Germinal center (tissue), 1 donor: ENCODE data around the gene ETS2.

Experiments used
- DNase-seq: peaks from one replicate; pipeline ENCODE4 v3.0.0; 2012; ENCODE audit warnings: mixed read lengths, low spot score

The ETS2 gene

DNA sequence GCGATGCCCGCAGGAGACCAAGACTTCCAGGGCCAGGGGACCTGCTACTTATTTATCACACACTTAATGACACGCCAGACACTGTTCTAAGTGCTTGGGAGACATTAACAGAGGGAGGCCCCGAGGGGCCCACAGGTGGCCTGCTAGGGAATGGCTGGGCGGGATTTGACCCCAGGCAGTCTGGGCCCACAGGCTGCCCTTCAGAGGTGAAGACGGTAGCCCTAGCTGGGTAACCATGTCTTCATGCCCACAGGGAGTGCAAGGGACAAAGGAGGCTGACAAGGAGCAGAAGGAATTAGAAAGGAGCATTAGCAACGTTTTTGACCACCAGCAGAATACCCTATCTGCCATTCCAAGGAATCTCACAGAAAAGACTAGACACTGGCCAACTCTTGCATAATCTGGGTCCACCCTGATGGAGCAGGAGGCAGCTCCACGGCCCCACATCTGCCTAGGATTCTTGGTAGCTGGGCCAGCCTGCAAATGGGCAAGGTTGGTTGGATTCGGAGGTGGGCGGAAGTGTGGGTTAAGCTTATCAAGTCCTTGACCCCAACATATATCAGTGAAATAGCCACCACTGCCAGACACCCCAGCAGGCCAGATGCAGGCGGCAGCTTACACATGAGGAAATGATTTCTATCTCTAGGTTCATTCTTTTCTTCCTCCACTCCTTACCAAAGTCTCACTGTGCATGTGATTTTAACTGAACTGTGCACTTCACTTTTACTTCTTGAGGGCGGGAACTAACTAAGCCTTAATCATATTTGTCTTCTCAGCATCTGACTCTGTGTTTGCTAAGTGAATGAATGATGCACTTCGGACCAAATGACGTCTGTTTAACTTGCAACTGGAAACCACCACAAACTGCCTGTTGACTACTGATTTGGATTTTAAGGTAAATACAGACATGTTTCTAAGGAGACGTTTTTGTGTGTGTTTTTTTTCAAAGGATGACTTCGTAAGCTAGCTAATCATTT lies 3.4 kb upstream of the ETS2 start:
- no peak for DNase-seq

DNA sequence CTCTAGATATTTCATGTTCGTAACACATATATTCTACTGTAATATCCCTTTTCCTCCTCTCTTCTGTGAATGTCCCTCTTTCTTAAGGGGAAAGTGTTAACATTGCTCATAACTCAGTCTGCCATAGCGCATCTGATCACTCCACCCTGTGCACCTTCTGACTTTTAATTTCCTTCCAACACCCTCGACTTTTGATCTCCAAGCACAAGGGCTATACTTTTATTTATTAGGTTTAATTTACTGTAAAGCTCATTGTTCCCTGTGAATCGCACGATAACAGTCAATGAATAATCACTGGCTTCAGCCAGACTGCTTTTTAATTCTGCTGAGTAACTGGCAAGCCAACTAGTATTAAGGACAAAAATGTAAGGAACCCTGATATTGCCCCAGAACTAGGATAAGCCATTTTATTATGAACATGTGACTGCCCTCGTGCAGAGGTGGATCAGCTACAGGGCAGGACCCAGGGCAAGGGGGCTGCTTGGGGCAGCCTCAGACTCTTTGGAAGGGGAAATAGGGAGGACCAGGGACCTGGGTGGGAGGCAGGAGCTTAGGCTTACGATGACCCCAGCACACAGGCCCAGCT lies 2.6 kb upstream of the ETS2 start:
- no peak for DNase-seq

DNA sequence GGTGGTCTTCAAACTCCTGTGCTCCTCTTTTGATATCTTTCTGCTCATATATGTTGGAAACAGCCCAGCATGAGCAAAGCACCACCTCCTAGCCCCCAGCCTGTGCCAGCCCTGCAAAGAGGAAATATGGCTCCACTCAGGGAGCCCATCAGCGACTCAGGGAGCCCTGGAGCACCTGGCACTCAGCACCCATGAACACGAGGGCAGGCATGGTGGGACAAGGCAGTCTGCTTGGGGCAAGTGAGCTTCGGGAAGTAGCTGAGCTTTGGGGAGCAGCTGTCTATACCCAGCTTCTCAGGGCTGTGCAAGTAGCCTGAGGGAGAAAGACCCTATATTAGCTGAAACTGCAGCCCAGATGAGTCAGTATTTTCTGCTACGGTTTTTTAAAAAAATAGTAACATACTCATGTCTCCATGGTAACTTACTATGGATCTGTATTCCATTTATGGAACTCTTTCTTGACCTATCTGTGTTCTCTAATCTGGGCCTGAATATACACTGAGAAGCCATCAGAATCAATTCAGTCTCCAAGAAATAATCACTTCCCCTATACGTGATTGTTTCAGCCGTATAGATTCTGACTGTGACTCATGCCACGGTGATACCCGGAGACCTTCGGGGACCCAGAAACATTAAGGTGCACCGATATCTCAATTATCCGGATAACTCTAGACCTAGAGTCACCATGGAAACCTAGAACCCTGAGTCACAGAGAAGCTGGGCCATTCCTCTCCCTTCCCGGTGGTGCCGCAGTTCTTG lies 1.5 kb upstream of the ETS2 start:
- no peak for DNase-seq

DNA sequence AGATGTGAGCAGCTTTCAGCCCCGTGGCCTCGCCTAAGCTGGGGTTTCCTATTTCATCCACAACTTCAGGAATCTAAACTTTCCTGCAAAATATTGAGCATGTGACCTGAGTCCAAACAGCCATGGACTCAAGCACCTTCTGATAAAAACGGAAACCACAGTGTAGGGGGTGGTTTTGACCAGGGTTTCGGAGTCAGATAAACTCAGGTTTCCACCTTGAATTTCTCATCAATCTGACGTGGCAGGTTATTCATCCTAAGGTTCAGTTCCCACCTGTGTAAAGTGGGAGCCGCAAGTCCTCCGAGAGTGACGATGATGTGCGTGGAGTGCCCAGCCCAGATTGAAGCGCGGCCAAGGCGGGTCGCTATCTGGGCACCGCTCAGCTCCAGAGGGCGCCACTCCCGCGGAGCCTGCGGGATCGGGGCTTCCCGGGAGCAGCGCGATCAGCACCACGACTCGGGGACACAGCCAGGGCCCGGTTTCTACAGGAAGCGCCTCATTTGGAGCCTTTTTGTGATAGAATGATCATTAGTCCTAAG lies 871 bp upstream of the ETS2 start:
- DNase-seq: peak; percentile 40

DNA sequence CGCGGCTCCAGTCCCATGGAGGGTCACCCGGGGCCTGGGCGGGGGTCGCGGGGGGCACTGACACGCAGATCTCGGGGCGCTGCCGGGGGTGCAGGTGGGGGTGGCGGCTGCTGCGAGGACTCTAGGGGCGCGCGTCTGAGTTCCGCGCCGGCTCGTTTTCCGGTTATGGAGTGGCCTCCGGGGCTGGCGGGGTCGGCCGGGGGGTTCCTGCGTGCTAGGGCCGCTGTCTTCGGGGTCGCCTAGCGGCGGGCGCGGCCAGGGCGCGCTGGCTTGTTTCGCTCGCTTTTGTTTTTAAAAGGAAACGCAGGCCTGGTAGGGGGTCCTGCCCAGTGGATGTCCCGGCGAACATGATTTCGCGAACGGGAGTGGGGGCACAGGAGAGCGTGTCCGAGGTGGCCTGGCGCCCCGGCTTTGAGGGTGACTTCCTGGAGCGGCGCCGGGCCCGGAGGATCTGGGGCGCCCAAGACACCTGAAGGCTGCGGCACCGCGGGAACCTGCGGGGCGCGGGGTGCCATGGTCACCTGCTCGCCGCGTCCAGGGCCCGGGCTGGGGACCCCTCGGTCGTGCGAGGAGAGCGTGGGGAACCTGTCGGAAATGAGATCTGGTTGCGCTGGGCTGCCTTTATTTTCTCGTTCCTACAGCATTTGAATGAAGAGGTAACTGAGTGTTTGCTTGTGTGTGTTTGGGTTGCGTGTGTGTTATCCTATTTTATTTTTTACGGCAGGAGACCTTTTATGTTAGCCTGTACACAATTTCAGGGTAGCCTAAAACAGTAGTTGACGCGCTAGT lies 618 bp downstream of the ETS2 start:
- peak; percentile 38 for DNase-seq

DNA sequence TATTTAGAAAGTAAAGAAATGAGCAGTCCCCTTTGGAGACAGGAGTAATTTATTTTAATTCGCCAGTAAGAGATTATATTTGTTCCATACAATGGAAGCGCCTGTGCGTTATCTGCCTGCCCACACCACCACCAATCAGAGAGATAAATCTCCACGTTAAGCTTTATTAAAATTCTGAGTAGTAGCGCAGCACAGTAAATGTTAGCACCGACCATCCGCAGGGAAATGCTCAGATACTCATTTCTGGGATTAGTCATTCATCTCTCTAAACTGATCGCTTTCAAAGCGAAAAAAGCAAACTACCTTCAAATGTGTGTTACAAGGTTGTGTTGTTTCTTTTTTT lies 1.2 kb downstream of the ETS2 start:
- no peak for DNase-seq

DNA sequence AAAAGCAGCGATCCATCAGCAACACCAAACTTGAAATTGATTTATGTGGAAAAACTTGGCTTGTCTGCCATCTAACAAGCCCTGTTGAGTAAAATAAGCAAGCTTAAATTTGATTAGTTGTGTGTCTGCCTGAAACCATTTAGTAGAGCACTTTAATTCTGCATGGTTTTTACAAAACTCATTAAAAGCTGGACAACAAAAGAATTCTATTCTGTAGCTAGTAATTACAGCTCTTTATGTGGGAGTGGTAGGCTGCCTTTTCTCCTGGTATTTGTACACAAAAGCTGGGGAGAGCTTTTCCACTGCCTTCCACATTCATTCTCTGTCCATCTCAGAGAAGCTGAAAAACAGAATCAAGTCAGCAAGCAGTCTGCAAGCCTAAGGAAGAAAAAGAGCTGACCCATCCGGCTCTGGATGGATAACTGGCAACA lies 1.7 kb downstream of the ETS2 start:
- DNase-seq: no peak

DNA sequence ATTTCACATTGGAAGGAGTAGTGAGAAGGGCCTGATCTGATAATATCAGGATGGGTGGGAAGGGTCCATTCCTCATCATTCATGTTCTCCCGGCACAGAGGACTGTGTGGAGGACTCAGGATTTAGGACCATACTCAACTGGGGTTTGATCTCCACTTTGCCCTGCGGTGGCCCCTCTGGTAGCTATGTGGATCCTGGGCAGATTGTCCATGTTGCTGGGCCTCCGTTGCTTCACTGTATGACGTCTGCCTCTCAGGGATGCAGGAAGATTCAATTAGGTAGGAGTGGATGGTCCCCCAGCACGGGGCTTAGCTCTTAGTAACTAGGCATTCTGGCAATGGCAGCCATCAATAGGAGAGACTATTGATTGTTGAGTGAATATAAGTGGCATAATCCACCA lies 2.3 kb downstream of the ETS2 start:
- DNase-seq: no peak

DNA sequence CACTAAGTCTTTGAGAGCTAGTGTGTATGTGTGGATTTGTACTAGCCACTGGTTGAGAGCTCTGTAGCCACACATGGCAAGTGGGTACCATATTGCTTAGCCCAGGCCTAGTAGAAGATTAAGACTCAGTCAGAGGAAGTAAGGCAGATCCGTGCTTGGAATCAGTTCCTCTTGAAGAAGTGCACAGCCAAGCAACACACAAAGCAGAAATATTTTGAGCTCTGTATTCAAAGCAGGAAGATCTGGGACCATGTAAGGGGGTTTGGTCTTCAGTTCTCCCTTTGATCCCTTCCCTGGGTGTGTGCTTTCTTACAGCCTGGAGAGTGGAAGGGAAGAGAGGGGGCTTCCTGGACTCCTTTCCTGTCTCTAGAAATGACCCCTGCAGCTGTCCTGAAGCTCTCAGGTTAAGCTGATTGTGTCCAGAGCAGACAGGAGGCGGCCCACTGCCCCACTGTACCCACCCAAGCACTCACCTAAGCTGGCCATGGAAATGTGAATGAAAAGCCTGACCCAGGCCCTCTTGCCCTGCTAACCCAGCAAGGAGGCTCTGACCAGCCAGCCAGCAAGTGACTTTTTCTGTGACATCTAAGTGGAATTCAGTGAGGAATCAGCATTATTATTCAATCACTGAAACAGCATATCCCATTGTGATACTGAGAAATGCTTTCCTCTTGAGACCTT lies 3.6 kb downstream of the ETS2 start:
- DNase-seq: peak; percentile 37

DNA sequence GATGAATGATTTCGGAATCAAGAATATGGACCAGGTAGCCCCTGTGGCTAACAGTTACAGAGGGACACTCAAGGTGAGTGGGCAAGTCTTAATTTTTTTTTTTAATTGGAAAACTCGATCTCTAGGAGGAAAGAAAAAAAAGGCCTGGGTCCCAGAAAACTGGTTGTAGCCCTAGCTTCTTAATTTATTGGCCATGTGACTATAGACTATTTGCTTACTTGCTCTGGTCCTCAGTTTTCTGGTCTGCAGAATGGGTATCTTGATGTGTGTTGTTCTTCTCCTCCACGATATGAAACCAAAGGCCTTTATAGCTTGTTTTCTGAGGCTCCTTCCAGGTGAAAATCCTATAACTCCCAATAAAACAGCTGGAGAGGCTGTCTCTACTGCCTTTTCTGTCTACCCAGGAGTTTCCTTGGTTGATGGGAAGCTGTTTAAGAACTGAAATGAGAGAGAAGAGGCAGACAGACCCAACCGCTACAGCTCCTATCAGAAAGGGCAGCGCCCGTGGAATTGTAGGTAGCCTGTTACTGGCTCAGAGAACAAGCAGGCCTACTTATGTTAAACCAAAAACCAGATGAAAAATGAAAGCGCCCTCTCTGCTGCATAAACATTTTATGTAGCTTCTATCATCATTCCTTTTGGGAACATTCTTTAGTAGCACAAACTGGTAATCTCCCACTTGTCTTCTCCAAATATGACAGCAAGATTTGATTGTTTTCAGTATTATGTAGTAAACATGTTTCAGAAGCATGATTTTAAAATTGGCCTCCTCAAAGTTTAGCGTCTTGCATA lies 4.5 kb downstream of the ETS2 start:
- DNase-seq: no peak

DNA sequence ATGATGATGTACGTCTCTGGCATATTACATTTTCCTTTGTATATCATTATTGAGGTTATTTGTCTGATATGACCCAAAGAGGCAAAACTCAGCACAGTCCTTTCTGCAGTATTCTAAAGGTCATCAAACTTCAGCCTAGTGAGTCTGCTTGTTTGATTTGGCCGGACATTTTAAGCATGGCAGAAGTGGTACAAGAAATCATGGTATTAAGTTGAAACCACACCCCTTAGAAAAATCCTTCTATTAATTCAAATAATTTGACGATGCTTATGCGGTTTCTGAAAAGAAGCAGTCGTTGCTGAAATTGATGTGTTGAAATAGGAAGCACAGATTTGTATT lies 5.1 kb downstream of the ETS2 start:
- DNase-seq: no peak

DNA sequence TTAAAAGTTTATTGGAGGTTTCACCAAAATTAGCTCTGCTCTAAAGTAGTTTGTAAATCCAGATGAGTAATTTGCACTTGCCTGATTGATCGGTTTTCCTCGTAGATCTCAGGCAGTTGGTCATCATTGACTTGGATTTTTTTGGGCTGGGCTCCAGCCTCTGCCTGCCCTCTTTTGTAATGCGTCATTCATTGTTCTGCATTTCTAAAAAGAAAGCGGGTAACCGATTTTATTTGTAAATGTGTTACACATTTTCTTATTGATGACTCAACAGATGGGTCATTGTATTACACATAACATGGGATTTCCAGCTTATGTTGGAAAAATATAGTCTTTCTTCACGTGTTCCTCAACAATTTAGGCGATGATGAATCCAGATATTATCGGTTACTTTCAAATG lies 5.5 kb downstream of the ETS2 start:
- DNase-seq: no peak

DNA sequence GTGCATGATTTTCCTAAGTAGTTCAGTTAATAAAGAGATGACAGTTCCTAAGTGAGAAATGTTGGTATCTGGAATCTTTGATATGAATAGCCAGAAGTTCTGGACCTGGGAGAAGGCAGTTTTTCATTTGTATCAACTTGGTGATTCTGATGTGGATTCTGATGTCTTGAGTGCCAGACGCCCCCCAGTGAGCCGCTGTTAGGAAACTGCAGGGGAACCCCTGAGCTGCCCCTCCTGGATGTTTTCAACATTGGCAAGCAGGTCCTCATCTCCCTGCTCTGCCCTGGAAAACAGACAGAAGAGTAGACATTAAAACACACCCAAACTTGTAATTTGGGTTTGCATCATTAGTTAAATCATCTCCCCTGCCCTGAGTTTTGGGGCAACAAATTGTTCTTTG lies 7.4 kb downstream of the ETS2 start:
- DNase-seq: no peak

DNA sequence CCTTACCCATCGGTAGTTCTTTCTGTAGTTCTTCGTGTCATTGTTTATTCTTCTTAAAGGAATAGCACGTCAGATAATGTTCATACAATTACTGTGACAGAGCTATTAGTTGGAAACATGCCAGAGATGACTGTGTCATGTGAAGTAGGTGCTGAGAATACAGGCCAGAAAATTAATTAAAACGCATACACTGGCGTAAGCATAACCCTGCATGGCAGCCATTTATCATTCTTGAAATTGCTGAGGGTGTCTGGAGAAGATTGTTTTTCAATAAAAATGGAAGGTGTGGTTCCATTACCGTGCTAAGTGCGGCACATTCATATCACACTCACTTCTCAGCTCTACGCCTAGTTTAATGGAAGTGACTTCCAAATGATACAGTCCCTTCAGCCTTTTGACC lies 7.8 kb downstream of the ETS2 start:
- no peak for DNase-seq

DNA sequence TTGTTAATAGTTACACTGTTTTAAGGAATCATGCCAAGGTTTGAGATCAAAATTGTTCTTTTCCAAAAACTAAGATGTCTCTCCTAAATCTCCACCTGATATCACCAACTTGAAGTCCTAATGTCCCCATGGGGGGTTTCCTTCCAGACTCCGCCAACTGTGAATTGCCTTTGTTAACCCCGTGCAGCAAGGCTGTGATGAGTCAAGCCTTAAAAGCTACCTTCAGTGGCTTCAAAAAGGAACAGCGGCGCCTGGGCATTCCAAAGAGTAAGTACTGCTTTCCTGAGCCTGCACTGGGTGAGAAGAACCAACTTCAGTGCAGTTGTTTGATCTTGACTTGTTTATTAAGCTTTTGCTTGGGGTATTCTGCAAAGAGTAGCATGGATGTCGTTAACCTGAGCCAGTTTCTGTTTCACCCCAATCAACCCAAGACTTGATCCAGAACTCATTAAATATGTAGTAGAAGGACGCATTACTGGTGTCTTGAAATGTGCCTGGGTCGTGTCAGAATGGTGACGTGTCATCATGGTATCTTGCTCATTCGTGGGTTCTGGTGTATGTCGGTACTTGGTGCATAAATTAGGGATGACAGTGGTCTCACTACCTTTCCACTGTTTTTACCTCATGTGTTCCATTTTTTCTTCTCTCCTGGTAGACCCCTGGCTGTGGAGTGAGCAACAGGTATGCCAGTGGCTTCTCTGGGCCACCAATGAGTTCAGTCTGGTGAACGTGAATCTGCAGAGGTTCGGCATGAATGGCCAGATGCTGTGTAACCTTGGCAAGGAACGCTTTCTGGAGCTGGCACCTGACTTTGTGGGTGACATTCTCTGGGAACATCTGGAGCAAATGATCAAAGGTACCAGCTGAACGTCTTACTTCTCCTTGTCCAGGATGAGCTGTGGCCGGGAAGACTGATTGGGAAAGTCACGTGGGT lies 8.7 kb downstream of the ETS2 start:
- no peak for DNase-seq

DNA sequence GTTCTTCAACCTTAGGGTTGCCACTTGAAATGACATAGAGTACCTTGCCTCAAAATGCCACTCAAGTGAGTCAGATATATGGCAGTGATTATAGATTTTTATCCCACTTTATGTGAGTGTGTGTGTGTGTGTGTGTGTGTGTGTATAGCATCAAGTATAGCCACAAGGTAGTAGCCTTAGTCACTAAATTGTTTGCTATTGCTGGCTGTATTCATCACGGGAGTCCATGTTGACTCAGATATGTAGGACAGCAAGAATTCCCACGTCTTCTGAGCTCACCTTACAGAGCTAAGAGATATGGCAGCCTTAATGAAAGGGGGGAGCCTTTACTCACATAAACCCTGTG lies 9.3 kb downstream of the ETS2 start:
- no peak for DNase-seq

DNA sequence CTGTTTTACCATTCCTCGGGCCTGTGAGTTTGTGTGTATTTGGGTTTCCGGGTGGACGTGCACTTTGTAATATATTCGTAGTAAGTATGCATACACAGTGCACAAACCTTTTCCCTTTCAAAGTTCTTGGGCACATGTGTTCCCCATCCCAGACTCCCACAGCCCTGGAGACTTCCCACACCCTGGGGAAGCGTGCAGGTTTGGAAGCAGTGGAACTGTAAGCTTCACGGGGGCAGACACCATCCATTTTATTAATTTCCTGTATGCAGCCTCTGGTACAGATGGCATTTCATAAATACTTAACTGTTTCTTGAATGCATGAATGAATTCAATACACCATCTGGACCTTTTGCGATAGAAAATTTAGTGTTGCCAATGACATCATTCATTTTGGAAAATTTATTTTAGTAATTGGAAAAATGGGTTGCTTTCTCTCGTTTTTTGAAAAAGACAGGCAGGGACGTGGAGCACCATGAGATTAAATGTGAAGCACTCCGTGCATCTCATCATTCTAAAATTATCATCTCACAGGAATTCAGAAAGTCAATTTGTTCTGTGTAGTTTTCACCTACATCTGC lies 10.8 kb downstream of the ETS2 start:
- no peak for DNase-seq

DNA sequence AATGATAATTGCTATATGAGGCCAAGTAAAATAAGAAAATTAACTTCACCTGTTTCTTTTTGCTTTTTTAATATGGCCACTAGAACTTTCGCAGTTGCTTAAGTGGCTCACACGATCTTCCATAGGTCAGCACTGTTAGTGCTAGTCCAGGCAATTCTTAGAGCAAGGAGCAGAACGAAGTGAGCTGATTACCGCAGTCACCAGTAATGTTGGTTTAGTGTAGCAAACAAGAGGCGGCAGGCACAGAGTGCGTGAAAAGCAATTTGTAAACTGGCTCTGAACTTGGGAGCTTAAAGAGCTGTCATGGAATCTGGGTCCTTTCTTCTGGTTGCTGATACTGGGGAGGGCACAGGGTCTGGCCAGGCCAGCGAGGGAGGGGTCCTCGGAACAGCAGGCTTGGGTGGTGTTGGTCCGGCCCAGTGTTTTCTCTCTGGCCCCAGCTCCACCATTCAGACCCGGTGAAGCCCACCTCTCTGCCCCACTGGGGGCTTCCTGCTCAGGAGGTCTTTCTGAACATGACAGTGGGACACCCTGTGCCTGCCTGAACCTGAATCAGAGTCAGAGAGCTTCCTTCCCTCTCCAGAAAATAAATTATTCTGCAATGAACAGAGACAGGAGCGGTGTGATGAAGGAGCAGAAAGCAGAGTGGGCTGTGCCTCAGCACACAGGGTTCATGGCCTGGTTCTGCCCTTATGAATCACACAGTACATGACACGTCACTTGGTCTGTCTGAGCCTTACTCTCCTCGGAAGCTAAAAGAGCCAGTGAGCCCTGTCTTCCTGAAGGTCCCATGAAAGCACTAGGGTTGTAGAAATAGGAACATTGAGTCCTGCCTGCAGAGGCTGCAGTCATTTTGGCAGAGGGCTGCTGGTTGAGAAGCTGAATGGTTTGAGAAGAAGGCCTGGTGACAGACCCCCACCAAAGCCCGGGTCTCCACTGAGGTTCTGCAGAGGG lies 11.9 kb downstream of the ETS2 start:
- DNase-seq: no peak
